ENCODE results near the gene FAU. TPM values are rescaled to one million over a fixed set of nuclear protein-coding genes. Genes with fewer than 3 reads are reported as not detected.

Gene FAU
- total and polyA plus RNA-seq, 2 of the 13 experiments (the other 11 are each of a cell fraction or from before 2014, with no cell fraction given): 374 to 869 TPM

DNA sequence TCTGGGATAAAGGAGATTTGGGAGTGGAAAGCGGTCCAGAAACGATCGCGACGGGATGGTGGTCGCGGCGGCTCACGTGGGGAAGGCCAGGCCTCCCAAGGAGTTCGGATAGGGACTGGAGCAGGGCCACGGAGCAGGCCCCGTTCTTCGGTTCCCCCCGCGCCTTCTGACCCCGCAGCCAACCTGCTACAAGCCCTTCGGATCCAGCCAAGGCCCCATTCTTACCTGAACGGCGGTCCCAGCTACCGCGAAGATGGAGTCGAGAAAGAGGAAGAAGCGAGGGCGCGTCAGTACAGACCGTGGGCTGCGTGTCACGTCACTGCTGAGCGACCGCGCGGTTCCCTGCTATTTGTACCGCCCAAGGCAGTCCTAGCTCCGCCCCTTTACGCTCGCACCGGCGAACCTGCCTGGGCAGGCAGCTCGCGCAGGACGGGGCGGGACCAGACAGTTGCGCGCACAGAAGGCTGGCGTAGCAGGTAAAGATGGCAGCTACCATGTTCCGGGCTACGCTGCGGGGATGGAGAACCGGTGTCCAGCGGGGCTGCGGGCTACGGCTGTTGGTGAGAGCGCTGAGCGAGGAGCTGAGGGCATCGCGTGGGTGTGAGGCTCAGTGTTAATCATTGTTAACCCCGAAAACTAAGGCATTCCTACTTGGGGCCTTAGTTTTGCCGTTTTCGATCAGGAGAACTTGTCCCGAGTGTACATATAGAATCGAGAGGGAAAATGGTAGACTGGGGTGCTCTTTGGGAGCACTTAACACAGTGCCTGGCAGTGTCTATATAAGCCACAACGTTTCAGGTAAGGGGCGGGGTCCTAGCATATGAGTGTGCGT, at the start of gene FAU, which contains the start of gene MRPL49 (continued):
- TF ChIP-seq, protein P1, sequence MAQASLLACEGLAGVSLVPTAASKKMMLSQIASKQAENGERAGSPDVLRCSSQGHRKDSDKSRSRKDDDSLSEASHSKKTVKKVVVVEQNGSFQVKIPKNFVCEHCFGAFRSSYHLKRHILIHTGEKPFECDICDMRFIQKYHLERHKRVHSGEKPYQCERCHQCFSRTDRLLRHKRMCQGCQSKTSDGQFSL (CRISPR knock-in tag; IDR thresholded peaks at IDR 0.05): no peak
- TF ChIP-seq TEAD2 (CRISPR knock-in tag; IDR thresholded peaks at IDR 0.05) (no peak), AGO1 (IDR thresholded peaks at IDR 0.05; ENCODE audit: low read depth, low read length, poor library complexity, severe bottlenecking) (no peak), BORCS8-MEF2B (CRISPR knock-in tag; IDR thresholded peaks at IDR 0.05) (peak; percentile 14; the same call in 1 of the 2 replicates), HOXD1 (CRISPR knock-in tag; IDR thresholded peaks at IDR 0.05) (no peak; the same call in 1 of the 2 replicates), ZNF619 (CRISPR knock-in tag; IDR thresholded peaks at IDR 0.05) (peak; percentile 90; the same call in 1 of the 2 replicates), ZFP36L2 (CRISPR knock-in tag; IDR thresholded peaks at IDR 0.05) (no peak), SMARCE1 (IDR thresholded peaks at IDR 0.05; ENCODE audit: borderline replicate concordance) (no peak), ZNF747 (CRISPR knock-in tag; IDR thresholded peaks at IDR 0.05; ENCODE audit: borderline replicate concordance) (peak; percentile 81), ZNF749 (CRISPR knock-in tag; IDR thresholded peaks at IDR 0.05; ENCODE audit: borderline replicate concordance) (no peak; the same call in 1 of the 2 replicates), ZNF543 (CRISPR knock-in tag; IDR thresholded peaks at IDR 0.05) (peak; percentile 64; the same call in 1 of the 2 replicates)
- TF ChIP-seq, protein P2, sequence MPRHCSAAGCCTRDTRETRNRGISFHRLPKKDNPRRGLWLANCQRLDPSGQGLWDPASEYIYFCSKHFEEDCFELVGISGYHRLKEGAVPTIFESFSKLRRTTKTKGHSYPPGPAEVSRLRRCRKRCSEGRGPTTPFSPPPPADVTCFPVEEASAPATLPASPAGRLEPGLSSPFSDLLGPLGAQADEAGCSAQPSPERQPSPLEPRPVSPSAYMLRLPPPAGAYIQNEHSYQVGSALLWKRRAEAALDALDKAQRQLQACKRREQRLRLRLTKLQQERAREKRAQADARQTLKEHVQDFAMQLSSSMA (CRISPR knock-in tag; IDR thresholded peaks at IDR 0.05): peak; percentile 34; the same call in 1 of the 2 replicates
- TF ChIP-seq, protein P3, sequence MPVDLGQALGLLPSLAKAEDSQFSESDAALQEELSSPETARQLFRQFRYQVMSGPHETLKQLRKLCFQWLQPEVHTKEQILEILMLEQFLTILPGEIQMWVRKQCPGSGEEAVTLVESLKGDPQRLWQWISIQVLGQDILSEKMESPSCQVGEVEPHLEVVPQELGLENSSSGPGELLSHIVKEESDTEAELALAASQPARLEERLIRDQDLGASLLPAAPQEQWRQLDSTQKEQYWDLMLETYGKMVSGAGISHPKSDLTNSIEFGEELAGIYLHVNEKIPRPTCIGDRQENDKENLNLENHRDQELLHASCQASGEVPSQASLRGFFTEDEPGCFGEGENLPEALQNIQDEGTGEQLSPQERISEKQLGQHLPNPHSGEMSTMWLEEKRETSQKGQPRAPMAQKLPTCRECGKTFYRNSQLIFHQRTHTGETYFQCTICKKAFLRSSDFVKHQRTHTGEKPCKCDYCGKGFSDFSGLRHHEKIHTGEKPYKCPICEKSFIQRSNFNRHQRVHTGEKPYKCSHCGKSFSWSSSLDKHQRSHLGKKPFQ (CRISPR knock-in tag; IDR thresholded peaks at IDR 0.05; ENCODE audit: insufficient replicate concordance): no peak
- TF ChIP-seq, protein P4, sequence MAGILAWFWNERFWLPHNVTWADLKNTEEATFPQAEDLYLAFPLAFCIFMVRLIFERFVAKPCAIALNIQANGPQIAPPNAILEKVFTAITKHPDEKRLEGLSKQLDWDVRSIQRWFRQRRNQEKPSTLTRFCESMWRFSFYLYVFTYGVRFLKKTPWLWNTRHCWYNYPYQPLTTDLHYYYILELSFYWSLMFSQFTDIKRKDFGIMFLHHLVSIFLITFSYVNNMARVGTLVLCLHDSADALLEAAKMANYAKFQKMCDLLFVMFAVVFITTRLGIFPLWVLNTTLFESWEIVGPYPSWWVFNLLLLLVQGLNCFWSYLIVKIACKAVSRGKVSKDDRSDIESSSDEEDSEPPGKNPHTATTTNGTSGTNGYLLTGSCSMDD (CRISPR knock-in tag; IDR thresholded peaks at IDR 0.05): no peak
- TF ChIP-seq, protein P5, sequence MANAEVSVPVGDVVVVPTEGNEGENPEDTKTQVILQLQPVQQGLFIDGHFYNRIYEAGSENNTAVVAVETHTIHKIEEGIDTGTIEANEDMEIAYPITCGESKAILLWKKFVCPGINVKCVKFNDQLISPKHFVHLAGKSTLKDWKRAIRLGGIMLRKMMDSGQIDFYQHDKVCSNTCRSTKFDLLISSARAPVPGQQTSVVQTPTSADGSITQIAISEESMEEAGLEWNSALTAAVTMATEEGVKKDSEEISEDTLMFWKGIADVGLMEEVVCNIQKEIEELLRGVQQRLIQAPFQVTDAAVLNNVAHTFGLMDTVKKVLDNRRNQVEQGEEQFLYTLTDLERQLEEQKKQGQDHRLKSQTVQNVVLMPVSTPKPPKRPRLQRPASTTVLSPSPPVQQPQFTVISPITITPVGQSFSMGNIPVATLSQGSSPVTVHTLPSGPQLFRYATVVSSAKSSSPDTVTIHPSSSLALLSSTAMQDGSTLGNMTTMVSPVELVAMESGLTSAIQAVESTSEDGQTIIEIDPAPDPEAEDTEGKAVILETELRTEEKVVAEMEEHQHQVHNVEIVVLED (CRISPR knock-in tag; IDR thresholded peaks at IDR 0.05; ENCODE audit: borderline replicate concordance): peak; percentile 98
- TF ChIP-seq, protein P6, sequence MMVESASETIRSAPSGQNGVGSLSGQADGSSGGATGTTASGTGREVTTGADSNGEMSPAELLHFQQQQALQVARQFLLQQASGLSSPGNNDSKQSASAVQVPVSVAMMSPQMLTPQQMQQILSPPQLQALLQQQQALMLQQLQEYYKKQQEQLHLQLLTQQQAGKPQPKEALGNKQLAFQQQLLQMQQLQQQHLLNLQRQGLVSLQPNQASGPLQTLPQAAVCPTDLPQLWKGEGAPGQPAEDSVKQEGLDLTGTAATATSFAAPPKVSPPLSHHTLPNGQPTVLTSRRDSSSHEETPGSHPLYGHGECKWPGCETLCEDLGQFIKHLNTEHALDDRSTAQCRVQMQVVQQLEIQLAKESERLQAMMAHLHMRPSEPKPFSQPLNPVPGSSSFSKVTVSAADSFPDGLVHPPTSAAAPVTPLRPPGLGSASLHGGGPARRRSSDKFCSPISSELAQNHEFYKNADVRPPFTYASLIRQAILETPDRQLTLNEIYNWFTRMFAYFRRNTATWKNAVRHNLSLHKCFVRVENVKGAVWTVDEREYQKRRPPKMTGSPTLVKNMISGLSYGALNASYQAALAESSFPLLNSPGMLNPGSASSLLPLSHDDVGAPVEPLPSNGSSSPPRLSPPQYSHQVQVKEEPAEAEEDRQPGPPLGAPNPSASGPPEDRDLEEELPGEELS (CRISPR knock-in tag; IDR thresholded peaks at IDR 0.05): peak; percentile 18; the same call in 1 of the 2 replicates
- TF ChIP-seq, protein P7, sequence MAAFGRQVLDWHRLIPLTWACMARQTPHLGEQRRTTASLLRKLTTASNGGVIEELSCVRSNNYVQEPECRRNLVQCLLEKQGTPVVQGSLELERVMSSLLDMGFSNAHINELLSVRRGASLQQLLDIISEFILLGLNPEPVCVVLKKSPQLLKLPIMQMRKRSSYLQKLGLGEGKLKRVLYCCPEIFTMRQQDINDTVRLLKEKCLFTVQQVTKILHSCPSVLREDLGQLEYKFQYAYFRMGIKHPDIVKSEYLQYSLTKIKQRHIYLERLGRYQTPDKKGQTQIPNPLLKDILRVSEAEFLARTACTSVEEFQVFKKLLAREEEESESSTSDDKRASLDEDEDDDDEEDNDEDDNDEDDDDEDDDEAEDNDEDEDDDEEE (CRISPR knock-in tag; IDR thresholded peaks at IDR 0.05): no peak

All from HepG2 (cell line).